HG03571 (cell line): Measurements from ENCODE around the gene PITX3.
"Not testable (repeated sequence)": the region's sequence is repeated elsewhere in the genome, so short reads cannot be mapped to it uniquely, and the experiment has no call there.

Experiments used
- ATAC-seq: cut with Tn5 transposase; IDR thresholded peaks from one replicate; pipeline ENCODE4 v1.9.1; 2021; ENCODE audit not compliant: unreplicated experiment

PITX3 gene

DNA sequence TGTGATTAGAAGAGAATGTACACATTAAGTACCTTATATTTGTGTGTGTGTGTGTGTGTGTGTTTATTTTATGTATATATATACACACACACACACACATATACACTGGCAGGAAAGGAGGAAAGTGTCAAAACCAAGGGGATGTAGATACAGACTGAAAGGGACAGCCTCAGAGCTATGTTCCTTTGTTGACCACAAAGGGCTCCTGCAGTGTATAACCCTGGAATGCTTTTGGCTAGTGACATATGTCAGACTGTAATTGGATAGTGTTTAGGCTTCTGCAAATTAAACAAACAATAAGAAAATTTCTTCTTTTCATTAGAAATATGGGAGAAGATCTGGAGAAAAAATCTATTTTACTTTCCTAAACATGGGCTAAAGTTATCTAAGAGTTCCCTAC, 19.9 kb upstream of the PITX3 start:
- no peak for ATAC-seq

DNA sequence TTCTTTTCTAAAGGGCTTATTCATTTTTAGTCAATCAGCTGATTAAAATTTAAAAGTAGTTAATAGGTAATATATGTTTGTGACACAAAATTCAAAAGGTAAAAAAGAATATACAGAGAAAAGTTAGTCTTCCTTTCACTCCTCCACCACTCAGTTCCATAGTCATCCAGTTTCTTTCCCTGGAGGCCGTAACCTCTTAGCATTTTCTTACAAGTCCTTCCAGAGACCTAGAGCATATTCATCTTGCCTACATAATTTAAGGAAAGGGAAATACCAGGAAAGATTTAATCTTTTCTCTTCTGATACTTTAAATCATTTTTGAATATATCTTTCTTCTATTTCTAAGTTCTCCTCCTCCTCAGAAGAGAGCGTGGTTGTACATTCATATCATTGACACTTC, 14.1 kb upstream of the PITX3 start:
- ATAC-seq, result no peak

DNA sequence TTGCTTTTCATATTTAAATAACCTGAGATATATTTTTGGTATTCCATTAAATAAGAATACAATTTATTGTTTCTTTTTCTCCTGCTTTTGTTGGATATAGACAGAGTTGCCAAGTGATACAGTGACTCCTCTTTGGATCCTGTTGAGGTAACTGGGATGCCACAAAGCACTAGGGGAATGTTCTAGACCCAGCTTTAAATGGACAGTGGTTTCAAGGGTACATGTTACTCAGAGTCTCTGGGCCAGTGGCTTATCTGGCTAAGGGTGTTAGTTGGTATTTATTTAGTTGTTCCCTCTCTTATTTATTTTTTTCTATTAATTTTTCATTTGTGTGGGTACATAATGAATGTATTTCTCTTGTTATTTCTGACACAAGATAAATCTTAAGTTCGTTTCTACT, 13.1 kb upstream of the PITX3 start:
- no peak for ATAC-seq

DNA sequence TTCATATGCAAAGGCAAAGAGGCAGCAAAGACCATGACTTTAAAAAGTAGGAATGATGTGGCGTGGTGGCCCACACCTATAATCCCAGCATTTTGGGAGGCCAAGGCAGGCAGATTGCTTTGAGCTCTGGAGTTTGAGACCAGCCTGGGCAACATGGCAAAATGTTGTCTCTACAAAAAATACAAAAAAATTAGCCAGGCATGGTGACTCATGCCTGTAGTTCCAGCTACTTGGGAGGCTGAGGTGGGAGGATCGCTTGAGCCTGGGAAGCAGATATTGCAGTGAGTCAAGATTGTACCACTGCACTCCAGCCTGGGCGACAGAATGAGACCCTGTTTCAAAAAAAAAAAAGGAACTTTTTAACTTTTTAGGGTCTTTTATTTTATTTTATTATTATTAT, 11.2 kb upstream of the PITX3 start:
- ATAC-seq, result not testable (repeated sequence)

GRCh38 chr10:102247734-102248133, 6.4 kb upstream of the PITX3 start:
- no peak for ATAC-seq

DNA sequence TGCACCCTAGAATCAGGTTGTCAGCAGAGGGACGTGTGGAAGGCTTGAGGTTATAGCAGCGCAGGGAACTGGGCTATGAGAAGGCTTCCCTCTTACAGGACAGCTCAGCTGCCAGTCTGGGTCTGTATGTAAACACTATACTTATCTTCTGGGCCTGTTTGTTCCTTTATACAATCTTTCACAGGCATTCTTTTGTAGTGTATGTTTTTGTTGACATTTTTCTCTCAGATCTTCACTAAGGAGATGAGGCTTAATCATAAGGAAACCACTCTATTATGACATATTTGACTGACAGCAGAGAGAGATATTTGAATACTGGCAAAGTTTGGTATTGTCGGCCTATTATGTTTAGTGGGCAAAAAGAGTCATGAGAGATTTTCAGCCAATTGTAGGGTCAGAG, 4.9 kb upstream of the PITX3 start:
- ATAC-seq, result no peak

GRCh38 chr10:102245932-102246251, 4.6 kb upstream of the PITX3 start:
- no peak for ATAC-seq

- peak; percentile 88 for ATAC-seq
Measured at GRCh38 chr10:102245082-102245931, 4.0 kb upstream of the PITX3 start, which contains the start of gene GBF1. GBF1 (plus strand) TSS chr10:102245532; CDS start chr10:102258939, 13,407 bp downstream.

DNA sequence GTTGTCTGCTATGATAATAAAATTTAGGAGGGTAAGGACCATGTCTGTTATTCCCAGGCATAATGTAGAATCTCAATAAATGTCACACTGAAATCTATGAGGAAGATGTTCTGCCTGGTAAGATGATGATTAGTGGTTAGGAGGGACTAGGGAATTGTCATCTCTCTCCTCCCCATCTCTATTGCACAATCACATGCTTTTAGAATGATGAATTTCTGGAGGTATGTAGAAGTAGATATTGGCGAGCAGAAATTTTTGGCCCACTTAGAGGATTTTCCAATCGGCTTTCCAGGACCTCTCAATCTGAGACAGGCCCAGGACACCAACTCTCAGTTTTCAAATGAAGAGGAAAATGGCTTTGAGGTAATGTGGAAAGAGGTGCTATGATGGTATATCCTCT, 2.0 kb upstream of the PITX3 start:
- ATAC-seq, result no peak

- no peak for ATAC-seq
Measured at GRCh38 chr10:102242118-102242485, 790 bp upstream of the PITX3 start.

GRCh38 chr10:102241032-102241443, 274 bp downstream of the PITX3 start:
- ATAC-seq, result no peak

GRCh38 chr10:102240467-102241031, 763 bp downstream of the PITX3 start:
- ATAC-seq, result no peak

DNA sequence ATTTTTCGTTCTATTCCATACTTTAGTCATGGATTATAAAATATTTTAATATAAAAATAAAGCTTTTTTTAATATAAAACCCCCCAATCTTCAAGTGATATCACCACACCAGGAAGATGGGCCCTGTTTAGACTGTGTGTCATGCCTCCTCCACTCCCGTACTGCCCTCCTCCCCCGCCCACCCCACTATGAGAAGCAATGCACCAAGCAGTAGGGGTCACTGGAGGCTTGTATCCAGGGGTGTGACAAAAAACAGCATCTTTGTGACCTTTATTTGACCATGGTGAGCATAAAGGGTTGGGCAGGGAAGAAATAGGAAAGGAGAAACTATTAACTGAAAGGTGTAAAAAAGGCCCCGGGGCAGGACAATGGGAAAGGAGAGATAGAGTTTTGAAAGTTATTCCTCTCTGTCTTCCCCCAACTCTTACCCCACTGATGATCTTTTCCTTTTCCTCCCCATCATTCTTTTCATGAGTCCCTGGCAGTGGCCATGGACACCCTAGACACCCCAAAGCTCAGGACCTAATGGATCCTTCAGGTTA, 3.5 kb downstream of the PITX3 start:
- ATAC-seq, result no peak

GRCh38 chr10:102236006-102236405, 5.3 kb downstream of the PITX3 start:
- no peak for ATAC-seq

- ATAC-seq, result no peak
Measured at GRCh38 chr10:102235598-102235920, 5.8 kb downstream of the PITX3 start.

DNA sequence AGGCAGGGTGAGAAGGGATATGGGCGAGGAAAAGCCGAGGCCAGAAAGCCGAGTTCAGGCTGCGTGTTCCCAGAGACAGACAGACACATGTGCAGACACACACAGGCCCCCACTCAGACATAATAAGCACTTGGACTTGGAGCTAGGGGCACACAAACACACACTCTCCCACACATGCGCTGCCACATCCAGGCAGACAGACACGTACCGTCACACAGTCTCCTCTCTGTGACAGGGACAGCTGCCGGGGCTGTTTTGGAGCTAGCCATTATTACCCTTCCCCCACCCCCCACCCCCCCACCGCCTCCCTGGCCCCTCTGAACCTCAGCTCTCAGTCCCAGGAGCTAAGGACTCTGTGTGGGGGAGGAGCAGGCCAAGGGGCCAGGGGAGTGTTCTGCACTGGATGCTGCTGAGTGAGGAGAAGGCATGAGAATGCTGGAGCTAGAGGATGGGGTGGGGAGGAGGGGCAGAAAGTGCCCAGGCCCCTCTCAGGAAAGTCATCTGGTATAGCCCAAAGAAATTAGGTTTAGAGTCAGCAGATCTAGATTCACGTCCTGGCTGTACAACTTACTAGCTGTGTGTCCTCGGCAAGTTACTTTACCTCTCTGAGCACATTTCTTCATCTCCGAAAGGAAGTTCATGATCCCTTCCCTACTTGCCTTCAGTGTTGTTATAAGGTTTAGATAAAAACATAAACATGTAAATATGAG, 6.3 kb downstream of the PITX3 start:
- no peak for ATAC-seq

DNA sequence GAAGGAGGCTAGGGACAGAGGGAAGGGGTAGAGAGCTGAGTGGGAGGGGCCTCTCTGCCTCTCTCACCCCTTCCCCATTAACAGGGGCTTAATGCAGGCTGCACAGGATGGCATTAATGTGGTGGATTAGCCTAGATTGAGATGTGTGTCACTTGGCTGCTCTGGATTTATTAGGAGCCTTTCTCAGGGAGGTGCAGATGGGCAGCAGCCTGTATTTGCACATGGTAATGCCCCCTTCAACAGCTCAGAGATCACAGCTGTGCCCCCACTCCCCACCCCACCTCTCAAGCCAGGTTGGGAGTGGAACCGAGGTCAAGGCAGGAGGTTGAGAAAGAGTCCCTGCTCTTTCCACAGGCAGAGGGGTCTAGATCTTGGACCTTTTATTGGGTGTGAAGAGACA, 7.3 kb downstream of the PITX3 start:
- no peak for ATAC-seq

- ATAC-seq, result no peak
Measured at GRCh38 chr10:102231357-102232318, 9.7 kb downstream of the PITX3 start.

GRCh38 chr10:102230861-102231356, 10.4 kb downstream of the PITX3 start:
- no peak for ATAC-seq

DNA sequence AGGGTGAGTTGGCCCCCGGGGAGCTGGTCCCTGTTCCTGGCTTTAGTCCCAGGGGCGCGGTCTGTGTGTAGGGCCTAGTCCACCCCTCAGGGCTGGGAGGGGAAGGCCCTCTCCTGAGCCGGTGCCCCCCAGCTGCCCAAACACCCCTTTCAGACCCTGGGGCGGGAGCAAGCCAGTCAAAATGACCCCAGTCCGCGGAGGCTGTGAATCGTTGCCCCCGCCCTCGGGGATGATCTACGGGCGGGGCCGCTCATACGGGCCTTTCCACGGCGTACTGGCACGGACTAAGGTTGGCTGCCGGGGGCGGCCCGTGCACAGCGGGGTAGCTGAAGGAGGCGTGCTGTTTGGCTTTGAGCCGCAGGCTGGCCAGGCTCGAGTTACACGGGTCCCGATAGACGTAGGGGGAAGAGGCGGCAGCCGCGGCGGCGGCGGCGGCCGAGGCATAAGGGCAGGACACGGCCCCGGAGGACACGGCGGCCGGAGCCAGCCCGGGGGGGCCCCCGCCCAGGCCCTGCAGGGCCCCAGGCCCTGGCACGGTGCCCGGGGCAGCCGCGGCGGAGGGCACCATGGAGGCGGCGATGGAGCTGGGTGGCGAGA, 10.9 kb downstream of the PITX3 start:
- no peak for ATAC-seq
